Brain microvascular endothelial cell (primary cell): ENCODE results near the gene TMEM19.

Experiments
- DNase-seq: peaks from one replicate; pipeline ENCODE4 v3.0.0-alpha.2; 2020
- H3K27ac ChIP-seq: fragments of 250-450 bp; sonication (Bioruptor Pico); 2 replicates; pipeline ENCODE4 v1.5.1; 2020; ENCODE audit warnings: mild to moderate bottlenecking, moderate library complexity
- H3K27me3 ChIP-seq: fragments of 250-450 bp; sonication (Bioruptor Pico); replicated peaks from 2 replicates; pipeline ENCODE4 v1.5.1; 2020; ENCODE audit warnings: mild to moderate bottlenecking
- H3K36me3 ChIP-seq: fragments of 250-450 bp; sonication (Bioruptor Pico); replicated peaks from 2 replicates; pipeline ENCODE4 v1.5.1; 2020; ENCODE audit warnings: mild to moderate bottlenecking
- H3K4me3 ChIP-seq: 2 replicates; pipeline ENCODE4 v1.5.1; 2011; ENCODE audit warnings: low read depth, mild to moderate bottlenecking, control low read depth, low read length, moderate library complexity
- CTCF ChIP-seq: IDR thresholded peaks from 2 replicates; pipeline ENCODE4 v1.5.1; 2011; ENCODE audit warnings: low read depth, mild to moderate bottlenecking, moderate library complexity, low read length, control low read depth, inconsistent platforms; ENCODE audit errors: missing control alignments
- in situ Hi-C: cut with HindIII; loops from 2 replicates; pipeline ENCODE4 v1.10.0; 2017; ENCODE audit warnings: low sequenced_read_pairs, low pct_ligation_motif_present

The TMEM19 gene

GRCh38 chr12:71708658-71709057, 22.8 kb downstream of the TMEM19 start:
- no peak for TF ChIP-seq CTCF
- Histone ChIP-seq H3K27ac (no peak overlapping the region), H3K36me3 (no peaks in the 10 kb centered on the region), H3K4me3 (no peak overlapping the region), H3K27me3 (no peaks in the 10 kb centered on the region)
- in situ Hi-C loops: no loop called here
- no peak for DNase-seq

GRCh38 chr12:71710276-71711125, 24.6 kb downstream of the TMEM19 start:
- Histone ChIP-seq H3K36me3 (no peaks in the 10 kb centered on the region), H3K27ac (peak overlapping the region; percentile 69), H3K4me3 (no peak overlapping the region), H3K27me3 (no peaks in the 10 kb centered on the region)
- TF ChIP-seq CTCF: no peak
- peak; percentile 89 for DNase-seq
- in situ Hi-C loops: no loop called here

GRCh38 chr12:71718611-71719010, 32.7 kb downstream of the TMEM19 start:
- in situ Hi-C loops: no loop called here
- Histone ChIP-seq H3K27me3 (no peaks in the 10 kb centered on the region), H3K36me3 (no peaks in the 10 kb centered on the region), H3K4me3 (no peak overlapping the region), H3K27ac (no peak overlapping the region)
- no peak for DNase-seq
- TF ChIP-seq CTCF: no peak

- Histone ChIP-seq H3K4me3 (no peak overlapping the region), H3K36me3 (no peaks in the 10 kb centered on the region), H3K27me3 (no peaks in the 10 kb centered on the region), H3K27ac (no peak overlapping the region)
- no peak for DNase-seq
- TF ChIP-seq CTCF: no peak
- in situ Hi-C loops: no loop called here
Measured at GRCh38 chr12:71719647-71720370, 33.9 kb downstream of the TMEM19 start.

- no peaks in the 10 kb centered on the region for H3K27me3 ChIP-seq
- TF ChIP-seq CTCF: no peak
- in situ Hi-C loops: no loop called here
- no peaks in the 10 kb centered on the region for H3K36me3 ChIP-seq
- H3K27ac ChIP-seq: no peak overlapping the region
- no peak for DNase-seq
- no peak overlapping the region for H3K4me3 ChIP-seq
Measured at GRCh38 chr12:71721783-71722505, 36.1 kb downstream of the TMEM19 start.
